NCI-H2081 treated with DMSO at 0.1 percent for 48 hours (cell line): Measurements from ENCODE around the gene TINCR.
"Not testable (repeated sequence)": the region's sequence is repeated elsewhere in the genome, so short reads cannot be mapped to it uniquely, and the experiment has no call there.

Experiments
- DNase-seq: peaks from one replicate; lab custom pipeline; 2025; lab: John Stamatoyannopoulos, UW

Gene TINCR

DNA sequence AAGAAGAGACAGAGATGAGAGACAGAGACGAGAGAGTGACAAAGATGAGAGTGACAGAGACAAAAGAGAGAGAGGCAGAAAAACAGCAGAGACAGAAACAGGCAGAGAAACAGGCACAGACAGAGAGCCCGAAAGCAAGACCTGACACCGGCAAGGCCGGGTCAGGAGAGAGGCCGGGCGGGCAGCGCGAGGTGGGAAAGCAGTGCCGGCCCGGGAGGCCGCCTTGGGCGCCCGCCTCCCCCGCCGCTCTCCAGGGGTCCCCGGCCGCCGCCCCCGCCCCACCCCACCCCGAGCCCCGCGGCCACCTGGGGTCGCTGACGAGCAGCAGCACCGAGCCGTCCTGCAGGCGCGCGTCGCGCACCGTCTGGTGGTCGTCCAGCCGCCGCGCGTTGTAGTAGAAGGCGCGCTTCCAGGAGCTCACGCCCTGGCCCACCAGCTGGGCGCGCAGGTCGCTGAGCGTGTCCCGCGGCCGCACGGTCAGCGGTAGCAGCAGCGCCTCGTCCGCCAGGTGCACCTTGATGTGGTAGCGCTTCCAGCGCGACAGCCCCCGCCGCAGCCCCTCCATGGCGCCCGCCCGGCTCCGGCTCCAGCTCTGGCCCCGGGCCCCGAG is at the start of gene TINCR:
Gene TINCR (minus strand): TSS at position 594 of the 610 bp plus-strand sequence.
- no peak for DNase-seq

DNA sequence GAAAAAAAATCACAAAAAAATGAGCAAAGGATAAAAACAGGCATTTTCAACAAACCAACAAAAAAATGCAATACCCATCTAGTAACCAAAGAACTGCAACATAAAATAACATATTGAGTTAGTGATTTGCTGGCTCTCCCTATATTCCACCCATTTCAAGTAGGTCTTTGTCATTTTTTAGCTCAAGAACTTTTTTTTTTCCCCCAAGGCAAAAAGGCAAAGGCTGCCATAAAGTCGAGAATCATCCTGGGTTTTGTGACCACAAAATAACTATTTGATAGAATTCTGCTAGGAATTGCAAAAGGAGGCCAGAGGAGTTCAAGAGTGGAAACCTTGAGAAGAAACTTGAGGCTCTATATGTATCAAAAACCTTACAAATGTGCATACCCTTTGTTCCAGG is 49.3 kb upstream of the TINCR start:
- DNase-seq: no peak

DNA sequence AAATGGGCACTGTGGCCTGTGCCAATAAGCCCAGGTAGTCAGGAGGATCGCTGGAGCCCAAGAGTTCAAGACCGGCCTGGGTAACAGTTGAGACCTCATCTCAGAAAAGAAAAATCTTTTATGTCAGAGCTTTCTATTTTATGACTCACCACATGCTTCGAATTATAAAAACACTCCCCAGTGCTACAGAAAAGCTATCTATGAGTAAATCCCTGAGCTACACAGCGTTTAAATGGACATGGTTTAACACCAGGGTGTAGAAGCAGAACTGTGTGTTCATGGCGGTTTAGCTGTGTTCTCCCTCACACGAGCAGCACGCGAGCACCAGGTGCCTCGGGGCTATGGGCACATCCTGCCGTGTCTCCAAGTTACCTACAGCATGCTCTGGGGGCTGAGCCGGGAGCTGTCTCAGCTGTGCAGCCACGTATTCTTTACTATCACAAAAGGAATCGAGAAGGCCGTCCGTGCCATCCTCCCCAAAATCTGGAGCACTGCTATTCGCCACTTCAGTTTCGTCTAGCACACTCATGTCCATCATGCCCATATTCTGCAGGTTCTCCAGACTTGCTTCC is 48.1 kb upstream of the TINCR start:
- no peak for DNase-seq

- no peak for DNase-seq
Observed at GRCh38 chr19:5612891-5613865, 45.4 kb upstream of the TINCR start.

- DNase-seq: no peak
Observed at GRCh38 chr19:5609881-5610448, 42.2 kb upstream of the TINCR start.

DNA sequence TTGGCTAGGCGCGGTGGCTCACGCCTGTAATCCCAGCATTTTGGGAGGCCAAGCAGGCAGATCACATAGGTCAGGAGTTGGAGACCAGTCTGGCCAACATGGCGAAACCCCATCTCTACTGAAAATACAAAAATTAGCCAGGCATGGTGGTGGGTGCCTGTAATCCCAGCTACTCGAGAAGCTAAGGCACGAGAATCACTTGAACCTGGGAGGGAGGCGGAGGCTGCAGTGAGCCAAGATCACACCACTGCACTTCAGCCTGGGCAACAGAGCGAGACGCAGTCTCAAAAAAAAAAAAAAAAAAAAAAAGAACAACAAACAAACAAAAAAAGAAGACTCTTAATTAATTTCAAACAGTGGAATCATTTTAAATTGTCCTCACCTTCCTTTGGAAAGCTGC is 41.0 kb upstream of the TINCR start:
- not testable (repeated sequence) for DNase-seq

GRCh38 chr19:5608291-5608690 is 40.5 kb upstream of the TINCR start:
- DNase-seq: no peak

DNA sequence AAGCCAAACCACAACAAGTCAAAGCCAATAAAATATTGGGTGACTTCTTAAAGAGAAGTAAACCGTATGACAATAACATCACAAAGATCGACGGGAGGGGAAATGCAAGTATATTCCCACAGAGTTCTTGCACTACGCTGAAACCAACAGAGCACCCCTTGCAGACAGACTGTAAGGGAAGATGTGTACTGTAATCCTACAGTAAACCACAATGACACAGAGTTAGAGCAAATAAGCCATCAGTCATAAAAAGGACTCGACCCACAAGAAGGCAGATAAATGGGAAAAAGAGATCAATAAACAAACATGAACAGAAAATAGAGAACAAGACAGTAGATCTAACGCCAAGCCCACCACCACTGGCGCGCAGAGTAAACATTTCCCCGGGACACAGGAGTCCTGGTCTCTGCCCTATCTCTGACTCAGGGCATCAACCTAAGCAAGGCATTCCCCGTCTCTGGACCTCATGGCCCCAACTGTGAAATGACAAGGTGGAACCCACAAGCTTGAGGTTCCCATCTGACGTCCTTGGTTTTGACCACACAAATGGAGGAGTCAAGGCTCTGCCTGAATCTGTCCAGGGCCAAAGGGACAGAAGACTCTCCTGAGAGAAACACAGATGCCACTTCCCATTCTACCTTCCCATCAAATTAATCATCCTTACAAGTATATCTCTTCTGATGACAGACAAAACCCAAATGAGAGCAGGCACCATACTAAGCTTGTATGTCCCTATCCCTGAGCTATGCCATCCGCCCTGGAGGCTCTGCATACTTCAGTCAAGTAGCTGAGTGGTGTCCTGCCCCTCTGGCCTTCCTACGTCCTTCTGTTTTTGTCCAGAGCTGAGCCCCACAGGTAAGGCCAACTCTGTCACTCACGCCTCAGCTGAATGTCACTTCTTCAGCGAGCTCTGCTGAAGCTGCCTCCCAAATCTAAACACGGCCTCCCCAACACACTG is 39.8 kb upstream of the TINCR start:
- no peak for DNase-seq

DNA sequence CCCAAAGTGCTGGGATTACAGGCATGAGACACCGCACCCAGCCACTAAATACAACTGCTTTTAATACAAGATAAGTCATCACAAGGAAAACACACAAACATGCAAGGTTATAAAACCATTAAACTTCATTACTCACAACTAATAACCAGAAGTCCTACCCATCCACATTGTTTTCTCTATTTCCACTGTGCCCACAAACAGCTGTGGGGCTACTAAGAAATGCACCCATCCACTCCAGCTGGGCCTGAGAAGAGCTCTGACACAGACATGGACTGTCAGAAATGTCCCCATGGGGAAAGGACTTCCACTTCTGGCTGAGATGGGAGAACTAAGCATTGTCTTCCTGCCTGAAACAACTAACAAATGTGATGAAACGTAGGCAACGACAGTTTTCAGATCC is 37.6 kb upstream of the TINCR start:
- no peak for DNase-seq

DNA sequence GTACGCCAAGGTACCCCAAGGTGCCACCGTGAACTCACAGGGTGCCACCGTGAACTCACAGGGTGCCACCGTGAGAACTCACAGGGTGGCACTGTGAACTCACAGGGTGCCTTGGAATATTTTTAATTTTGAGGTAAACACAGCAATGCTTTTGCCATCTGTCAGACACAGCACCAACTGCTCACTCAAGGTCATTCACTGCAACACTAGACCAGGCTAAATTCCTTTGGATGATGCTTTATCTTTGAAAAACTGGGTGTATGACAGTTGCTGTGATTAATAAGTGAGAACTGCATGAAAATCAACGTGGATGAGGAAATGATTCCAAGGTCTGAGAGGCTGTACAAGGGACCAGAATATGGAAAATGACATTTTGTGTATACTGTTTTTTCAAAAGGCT is 35.9 kb upstream of the TINCR start:
- DNase-seq: no peak

- no peak for DNase-seq
Observed at GRCh38 chr19:5600797-5601196, 33.0 kb upstream of the TINCR start.

DNA sequence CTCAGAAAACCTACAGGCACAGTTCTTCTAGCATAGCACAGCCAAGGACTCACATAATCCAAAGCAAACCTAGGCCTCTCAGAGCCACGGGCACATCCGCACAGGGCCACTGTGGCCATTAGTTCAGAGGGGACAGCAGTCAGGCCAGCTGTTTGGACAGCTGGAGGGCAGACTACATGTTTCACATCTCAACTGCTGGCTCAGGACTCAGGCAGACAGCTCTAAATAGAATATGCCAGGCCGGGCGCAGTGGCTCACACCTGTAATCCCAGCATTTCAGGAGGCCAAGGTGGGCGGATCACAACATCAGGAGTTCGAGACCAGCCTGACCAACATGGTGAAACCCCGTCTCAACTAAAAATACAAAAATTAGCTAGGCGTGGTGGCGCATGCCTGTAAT is 28.0 kb upstream of the TINCR start:
- DNase-seq: no peak

DNA sequence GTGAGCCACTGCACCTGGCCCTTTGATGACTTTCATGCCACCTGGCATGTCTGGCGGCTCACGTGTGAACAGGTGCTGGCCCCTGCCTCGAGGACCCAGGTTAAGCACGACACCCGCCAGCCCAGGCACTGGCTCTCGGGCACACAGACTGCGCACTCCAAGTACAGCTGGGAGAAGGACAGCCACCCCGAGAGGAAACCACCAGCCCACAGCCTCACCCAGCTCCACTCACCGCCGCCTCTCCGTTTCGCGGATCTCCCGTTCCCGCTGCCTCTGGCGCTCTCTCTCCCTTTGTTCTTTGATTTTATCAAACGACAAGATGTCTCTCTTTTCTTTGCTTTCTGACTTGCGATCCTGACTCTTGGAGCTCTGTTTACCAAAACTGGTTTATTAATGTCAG is 27.4 kb upstream of the TINCR start:
- no peak for DNase-seq

DNA sequence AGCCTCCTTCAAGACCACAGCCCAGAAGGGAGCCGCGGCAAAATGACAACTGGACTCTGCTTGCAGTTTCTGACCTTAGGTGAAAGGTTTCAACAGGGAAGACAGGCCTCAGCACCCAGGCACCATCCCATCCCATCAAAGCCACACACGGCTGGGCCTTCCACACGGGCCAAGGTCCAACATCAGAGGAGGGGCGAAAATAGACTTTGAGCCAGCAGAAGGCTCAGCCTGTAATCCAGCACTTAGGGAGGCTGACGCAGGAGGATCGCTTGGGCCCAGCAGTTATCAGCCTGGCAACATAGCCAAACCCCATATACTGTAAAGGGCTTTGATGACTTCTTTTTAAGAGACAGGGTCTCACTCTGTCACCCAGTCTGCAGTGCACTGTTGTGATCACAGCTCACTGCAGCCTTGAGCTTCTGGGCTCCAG is 26.8 kb upstream of the TINCR start:
- no peak for DNase-seq

- DNase-seq: no peak
Observed at GRCh38 chr19:5593343-5594255, 25.8 kb upstream of the TINCR start.

DNA sequence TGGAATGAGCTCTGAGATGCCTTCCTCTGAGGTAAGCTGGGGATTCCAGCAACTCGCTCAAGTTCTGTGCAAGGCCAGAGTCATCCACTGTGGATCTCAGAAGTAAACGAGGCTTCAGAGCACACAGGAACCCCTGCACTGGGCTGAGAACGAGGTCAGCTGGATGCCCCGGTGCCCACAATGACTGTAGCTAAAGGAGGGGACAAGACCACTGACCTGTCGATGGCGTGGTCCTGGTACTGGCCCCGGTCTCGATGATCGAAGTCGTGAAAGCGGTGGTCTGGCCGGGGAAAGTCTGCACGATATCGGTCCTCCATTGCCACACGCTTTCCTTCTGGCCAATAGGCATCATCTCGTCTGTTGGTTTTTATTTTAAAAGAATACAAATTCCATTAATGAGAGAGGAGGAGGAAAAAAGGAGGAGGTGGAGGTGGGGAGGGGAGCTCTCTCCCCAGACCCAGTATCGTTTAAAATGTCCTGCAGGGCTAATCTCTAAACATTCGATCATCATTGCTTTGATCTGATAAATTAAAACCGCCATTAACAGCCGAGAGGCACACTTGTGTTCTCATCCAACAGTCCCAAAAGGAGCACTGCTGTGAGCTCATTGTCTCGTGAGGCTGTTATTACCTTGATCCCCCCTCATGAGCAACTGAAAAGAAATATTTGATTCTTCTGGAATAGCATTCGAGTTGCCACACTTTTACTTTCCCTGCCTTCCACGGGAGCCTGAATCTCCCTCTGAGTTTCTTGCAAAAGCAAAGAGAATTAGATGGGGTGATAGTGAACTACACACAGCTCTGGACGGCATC is 25.0 kb upstream of the TINCR start:
- DNase-seq: no peak

GRCh38 chr19:5591476-5591875 is 23.7 kb upstream of the TINCR start:
- DNase-seq: no peak

GRCh38 chr19:5590865-5591154 is 23.1 kb upstream of the TINCR start:
- no peak for DNase-seq

DNA sequence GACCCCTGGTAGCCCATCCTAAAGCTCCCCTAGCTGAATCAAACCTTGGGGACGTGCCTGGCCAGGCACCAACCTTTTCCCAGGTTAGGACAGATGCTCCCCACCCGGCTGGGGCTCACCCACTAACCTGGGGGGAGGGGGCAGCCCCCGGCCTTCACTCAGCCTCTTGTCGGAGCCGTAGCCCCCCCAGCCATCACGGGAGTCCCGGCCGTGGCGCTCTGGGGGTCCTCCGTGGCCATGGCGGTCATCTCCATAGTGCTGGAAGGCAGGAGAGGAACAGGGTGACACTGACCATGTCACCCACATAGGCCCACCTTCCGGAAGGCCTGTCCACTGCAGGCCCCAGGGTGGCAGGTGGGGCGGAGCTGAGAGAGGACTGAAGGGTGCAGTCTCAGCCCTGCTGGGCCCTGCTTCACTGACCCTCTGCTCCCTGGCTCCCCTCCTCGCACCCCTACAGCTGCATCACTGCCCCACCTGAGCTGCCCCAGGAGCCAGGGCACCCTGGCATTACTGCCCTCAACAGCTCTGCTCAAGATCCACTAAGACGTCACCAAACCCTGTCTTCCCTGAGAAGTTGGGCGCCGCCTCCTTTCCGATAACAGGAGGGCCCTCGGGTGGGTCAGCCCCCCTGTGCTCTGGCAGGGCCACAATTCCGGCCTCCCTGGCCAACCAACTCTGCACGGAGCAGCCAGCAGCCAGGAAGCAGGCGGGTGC is 22.6 kb upstream of the TINCR start:
- DNase-seq: no peak
